ENCODE data around the gene CNTNAP5.

Gene CNTNAP5

GRCh38 chr2:124776332-124776731 lies 751.2 kb downstream of the CNTNAP5 start:
- DNase-seq (ENCODE audit: low read depth in 2 of 3, low spot score in 2 of 3): no peak

DNA sequence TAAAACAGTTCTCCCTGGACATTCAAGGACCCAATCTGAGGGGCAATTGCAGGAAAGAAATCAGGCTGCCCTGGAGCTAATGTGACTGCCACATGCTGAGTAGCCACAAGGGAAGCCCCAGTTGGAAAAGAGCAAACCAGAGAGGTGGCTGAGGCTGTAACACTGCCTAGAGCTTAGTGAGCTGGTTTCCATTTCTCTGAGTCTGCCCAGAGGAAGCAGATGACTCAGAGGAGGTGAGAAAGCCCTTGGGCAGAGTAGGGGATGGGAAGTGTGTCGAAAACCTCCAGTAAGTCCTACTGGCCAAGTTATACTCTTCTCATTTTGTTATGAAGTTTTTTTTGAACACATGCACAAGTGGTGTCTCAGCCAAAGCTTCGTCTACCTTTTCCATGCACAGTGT lies 753.0 kb downstream of the CNTNAP5 start:
- DNase-seq (ENCODE audit: low read depth in 2 of 3, low spot score in 2 of 3): no peak

GRCh38 chr2:124796647-124797046 lies 771.6 kb downstream of the CNTNAP5 start:
- DNase-seq (ENCODE audit: low read depth in 2 of 3, low spot score in 2 of 3): no peak

DNA sequence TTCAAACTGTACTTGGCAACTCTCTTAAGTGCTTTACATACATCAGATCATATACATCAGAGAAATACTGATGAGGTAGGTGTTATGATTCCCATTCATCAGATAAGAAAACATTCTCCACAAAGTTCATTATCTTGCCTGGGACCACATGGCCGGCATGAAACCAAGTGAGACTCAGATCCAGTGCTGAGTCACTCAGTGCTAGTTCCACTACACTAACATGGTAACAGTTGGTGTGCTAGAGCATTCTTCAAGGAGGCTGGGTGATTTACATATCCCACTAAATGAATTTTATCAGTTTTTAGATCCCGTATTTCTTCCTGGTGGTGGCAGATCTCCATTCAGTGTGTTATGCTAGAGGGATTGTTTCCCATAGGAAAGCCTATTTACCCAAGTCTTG lies 772.0 kb downstream of the CNTNAP5 start:
- DNase-seq (ENCODE audit: low read depth in 2 of 3, low spot score in 2 of 3): no peak

DNA sequence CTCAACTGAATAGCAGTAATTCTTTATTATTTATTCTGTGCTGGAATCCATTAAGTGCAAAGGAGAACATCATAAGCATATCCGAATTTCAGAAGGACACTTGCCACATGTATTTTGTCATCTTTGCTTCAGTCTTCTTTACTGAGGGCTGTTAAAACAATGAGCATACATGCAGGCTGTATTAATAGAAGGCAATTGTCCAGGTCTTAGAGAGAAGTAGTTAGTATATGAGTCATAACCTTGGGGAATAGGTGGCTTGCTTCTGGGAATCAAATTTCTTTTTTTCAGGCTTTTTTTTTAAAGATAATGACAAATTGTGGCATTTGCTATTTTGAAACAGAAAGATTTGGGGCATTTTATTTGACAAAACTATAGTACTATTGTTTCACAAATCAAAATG lies 773.5 kb downstream of the CNTNAP5 start:
- DNase-seq (ENCODE audit: low read depth in 2 of 3, low spot score in 2 of 3): no peak

GRCh38 chr2:124804014-124804940 lies 779.2 kb downstream of the CNTNAP5 start:
- no peak for DNase-seq (ENCODE audit: low read depth in 2 of 3, low spot score in 2 of 3)

DNA sequence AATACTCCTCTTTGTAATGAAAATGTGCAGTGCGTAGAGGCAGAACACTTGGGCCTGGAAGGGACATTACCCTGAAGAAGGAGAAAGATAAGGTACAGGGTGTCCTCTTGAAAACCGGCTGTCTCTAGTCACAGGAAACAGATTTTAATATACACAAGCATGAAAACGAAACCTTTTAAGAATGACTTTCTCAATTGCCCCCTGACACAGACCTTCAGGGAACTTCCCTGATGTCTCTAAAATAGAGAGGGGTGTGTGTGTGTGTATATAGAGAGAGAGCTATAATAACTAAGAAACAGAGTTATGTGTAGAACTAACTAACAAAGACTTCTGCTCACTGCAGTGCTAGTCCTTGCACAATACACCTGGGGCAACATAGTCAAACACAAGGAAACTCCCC lies 780.0 kb downstream of the CNTNAP5 start:
- DNase-seq (ENCODE audit: low read depth in 2 of 3, low spot score in 2 of 3): no peak

DNA sequence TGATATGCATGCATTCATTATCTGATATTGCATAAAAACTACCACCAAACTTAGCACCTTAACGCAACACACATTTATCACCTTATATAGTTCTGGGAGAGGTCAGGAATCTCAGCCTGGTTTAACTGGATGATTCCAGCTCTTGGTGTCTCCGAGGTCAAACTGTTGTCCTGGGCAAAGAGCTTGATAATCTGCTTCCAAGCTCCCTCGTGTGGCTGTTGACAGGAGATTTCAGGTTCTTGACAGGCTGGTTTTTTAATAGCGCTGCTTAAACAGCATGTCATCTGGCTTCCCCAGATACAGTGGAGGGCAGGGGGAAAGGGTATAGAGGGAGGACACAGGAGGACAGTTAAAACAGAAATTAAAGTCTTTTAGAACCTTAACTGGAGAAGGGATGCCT lies 785.0 kb downstream of the CNTNAP5 start:
- no peak for DNase-seq (ENCODE audit: low read depth in 2 of 3, low spot score in 2 of 3)

DNA sequence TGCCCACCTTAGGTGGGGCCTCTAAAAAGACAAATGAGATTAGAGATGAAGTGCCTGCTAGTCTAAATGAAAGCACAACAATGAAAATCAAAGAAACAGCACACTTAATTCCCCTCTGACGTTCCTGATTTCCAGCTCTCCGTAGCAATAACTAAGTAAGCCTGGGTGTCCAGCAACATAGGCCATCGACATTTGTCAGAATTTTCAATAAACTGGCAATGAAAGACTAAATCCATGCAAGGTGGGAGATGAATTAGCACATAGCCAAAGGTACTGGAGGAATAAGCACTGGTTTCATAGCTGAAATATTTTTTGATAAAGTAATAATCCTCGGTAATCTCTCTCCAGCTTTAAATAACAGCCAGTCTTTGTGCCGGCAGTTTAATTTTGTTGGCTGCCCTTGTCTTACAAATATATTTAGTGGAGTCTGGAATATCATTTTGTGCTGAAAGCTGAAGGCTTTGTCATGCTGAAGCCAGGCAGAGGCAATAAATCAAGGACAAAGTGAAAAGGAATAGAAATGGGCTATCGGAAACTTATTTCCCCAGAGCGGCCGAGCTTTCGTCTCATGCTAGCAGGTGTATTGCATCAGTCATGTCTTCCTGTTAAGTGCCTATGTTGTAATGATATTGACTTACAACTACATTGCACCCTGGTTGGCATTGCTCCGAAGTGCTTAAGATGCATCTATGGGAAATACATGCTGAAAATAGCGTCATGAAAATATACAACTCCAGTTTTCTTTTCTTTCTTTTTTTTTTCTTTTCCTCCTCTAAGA lies 790.1 kb downstream of the CNTNAP5 start:
- no peak for DNase-seq (ENCODE audit: low read depth in 2 of 3, low spot score in 2 of 3)

DNA sequence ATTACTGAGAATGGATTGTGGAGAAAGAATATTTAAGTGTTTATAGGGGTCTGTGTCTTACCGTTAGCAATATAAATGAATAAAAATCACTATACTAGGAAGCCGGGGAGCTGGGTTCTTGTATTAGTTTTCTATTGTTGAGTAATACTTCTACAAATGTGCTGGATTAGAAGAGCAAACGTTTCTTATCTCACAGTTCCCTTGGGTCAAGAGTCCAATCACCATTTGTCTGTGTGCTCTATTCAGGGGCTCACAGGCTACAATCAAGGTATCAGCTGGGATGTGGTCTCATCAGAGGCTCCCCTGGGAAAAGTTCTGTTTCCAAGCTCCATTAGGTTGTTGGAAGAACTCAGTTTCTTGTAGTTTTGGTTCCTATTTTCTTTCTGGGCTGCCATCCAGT lies 790.9 kb downstream of the CNTNAP5 start:
- DNase-seq (ENCODE audit: low read depth in 2 of 3, low spot score in 2 of 3): no peak

DNA sequence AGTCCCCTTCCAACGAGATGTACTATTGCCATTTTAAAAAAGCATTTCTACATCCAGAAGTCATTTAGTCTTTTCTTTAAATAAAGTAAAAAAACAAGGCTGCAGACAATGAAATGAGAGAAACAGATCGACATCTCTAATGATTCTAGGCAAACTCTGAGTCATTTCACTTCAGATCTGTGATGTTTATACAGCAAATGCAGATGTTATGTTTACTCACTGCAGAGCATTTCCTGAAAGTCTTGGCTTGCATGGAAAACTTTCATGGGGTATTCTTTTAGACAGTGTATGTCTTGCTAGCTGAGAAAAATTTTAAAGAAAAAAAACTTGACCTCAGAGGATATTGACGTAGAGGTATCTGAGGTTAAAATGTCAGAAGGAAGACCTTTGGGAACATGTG lies 797.4 kb downstream of the CNTNAP5 start:
- no peak for DNase-seq (ENCODE audit: low read depth in 2 of 3, low spot score in 2 of 3)

GRCh38 chr2:124824441-124824840 lies 799.4 kb downstream of the CNTNAP5 start:
- no peak for DNase-seq (ENCODE audit: low read depth in 2 of 3, low spot score in 2 of 3)

DNA sequence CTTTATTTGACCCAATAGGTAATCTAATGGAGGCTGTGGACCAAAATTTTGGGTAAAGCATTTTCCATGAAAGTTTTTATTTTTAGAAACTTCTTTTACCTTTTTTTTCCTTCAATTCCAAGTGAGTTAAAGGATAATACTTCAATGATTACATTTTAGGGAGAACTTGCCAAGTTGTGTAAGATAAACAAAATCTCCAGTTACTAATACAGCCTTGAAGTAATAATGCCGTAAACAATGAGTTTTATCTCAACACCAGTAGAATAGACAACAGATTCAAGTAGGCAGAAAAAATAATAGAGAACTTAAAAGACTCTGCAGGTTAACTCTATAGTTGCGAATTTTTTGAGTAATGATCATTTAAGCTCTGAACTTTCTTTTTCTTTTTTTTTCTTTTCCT lies 807.4 kb downstream of the CNTNAP5 start:
- no peak for DNase-seq (ENCODE audit: low read depth in 2 of 3, low spot score in 2 of 3)

- no peak for DNase-seq (ENCODE audit: low read depth in 2 of 3, low spot score in 2 of 3)
Measured at GRCh38 chr2:124834331-124834730, 809.2 kb downstream of the CNTNAP5 start.

DNA sequence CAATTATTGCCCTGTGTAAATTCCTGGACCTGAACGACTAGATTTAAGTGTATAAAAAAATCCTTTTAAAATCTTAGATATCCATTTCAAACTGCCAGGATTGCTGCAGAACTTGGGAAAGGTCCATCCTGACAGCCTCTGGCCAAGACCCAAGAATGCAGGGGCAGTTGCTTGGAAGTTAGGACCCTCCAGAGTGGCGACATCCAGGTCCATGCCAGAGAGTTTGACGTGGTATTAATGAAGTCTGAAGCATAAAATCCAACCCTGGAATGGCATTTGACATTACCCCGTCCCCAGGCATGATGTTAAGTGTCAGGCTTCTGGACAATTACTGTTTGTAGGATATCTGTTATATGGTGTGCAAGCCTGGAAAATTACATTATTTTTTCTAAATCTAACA lies 810.2 kb downstream of the CNTNAP5 start:
- DNase-seq (ENCODE audit: low read depth in 2 of 3, low spot score in 2 of 3): no peak

DNA sequence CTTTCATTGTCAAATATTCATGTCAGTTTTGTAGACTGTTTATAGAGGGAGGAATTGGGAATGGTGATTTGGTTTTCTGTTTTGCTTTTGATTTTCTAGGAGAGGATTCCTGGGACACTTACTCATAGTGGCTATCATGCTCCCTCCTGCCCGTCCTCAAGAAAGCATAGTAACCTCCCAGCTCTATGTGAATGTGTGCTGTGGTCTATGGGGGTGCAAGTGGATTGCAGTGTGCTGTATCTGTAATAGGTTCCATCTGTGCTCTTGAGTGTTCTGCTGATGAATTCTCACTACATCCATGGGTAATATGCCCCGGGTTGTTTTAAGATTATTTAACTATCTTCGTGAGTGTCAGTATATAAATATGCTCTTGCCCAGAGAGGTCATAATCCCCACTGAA lies 811.3 kb downstream of the CNTNAP5 start:
- no peak for DNase-seq (ENCODE audit: low read depth in 2 of 3, low spot score in 2 of 3)

DNA sequence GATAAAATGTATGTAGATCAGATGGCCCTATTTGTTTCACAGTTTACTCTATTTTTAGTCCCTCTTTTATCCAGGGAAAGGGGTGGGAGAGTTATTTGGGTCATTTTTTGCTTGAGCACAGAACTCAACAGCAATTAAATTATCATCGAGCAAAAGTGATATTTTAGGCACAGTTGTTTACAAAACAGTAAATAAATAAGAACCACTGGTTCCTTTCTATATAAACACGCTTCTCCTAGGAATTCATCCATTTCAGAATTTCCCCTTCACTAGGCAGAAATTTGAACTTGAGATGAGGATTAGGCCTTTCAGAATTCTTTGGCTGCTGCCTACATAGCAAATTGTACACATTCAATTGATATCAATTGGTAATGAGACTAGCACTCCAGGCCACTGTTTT lies 812.4 kb downstream of the CNTNAP5 start:
- DNase-seq (ENCODE audit: low read depth in 2 of 3, low spot score in 2 of 3): no peak

- no peak for DNase-seq (ENCODE audit: low read depth in 2 of 3, low spot score in 2 of 3)
Measured at GRCh38 chr2:124838406-124838805, 813.3 kb downstream of the CNTNAP5 start.

DNA sequence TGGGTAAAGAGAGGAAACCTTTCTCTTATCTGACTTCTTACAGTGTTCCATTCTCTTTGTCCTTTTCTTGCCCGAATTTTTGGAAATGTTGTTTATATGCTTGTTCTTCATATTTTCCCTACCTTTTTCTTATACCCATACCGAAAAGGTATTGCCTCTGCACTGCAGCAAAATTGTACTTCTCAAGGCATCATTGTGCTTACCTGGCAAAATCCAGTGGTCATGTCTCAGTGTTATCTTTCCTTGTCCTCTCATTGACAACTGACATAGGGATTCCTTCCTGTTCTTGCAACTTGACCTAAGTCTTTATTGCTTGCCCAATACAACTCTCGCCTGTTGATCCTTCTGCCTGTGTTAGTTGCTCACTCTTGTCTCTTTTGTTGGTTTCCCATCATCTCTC lies 842.2 kb downstream of the CNTNAP5 start:
- DNase-seq (ENCODE audit: low read depth in 2 of 3, low spot score in 2 of 3): no peak

DNA sequence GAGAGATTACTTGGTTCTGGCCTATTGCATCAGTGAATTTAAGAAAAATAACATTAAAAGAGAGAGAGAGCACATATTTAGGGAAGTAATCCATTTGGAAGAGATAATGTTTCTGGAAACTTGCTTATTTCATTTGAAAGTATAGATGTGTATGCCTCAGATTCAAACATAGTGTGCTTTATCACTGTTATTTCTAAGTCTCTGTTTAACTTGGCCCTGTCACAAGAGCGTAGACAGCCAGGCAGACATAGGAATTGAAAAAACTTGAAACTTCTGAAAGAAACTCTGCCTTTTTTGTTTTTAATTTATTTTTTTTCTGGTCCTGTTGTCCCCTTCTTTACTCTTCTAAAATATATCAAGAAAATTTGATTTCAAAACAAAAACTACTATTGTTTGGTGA lies 849.1 kb downstream of the CNTNAP5 start:
- DNase-seq (ENCODE audit: low read depth in 2 of 3, low spot score in 2 of 3): no peak

DNA sequence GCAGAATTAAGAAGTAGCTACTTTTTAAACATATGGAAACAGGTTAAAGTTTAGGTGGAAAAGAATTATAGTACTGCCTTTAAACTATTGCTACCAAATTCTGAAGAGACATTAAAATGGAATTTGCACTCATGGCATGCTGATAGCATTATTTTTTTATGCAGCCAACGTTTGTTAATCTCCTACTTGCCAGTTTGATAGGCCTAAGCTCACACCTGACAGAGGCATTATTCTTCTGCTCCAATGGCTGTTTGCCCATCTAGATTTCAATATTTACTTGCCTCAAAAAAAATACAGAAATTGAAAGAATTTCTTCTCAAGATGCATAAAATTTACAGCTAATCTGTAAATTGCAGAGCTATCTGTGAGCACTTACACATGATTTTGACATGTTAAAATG lies 849.6 kb downstream of the CNTNAP5 start:
- DNase-seq (ENCODE audit: low read depth in 2 of 3, low spot score in 2 of 3): no peak

DNA sequence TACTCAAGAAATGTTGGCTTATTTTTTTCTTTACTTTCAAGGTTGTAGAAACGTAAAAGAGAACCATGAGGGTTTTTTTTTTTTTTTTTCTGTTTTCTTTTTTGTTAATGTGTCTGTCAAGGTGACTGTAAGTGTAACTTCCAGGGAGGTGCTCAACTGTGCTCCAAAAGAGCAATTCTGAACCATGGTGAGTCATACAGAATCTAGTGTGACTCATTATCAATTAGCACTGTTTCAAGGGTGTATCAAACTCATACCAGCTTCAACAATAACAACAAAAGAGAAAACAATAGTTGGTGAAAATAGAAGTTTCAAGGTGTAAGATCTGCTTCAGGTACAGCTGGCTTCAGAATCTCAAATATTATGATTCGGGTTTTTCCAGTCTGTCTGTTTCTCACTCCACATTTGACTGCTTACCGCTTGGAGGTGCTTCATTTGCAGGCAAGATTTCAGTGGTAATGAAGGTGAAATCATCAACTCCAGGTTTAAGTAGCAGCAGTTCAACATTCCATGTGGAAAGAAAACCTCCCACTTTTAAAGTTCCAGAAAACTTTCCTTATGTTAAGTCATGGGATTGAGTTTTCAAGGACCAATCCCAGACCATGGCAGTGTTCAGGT lies 850.6 kb downstream of the CNTNAP5 start:
- no peak for DNase-seq (ENCODE audit: low read depth in 2 of 3, low spot score in 2 of 3)
